HepG2 (cell line): ENCODE data around the gene TEX35. TPM values are rescaled to one million over a fixed set of nuclear protein-coding genes. Genes with fewer than 3 reads are reported as not detected.

ENCODE experiments used
- BCL6 ChIP-seq: IDR thresholded peaks from 2 replicates; pipeline ENCODE4 v1.6.1; 2016; ENCODE audit warnings: missing genetic modification reagents, missing compliant biosample characterization
- CEBPB ChIP-seq: IDR thresholded peaks from 2 replicates; pipeline ENCODE4 v1.6.1; 2011; ENCODE audit warnings: low read depth, low read length, improper control_type of control experiment, borderline replicate concordance
- ESRRA ChIP-seq: sonication (generic); formaldehyde crosslinking; IDR thresholded peaks from 2 replicates; pipeline ENCODE4 v1.5.1; 2020; ENCODE audit warnings: mild to moderate bottlenecking, low read depth, missing genetic modification reagents
- HOMEZ ChIP-seq: IDR thresholded peaks from 2 replicates; pipeline ENCODE4 v1.6.1; 2016; ENCODE audit warnings: low read depth
- HOXA3 ChIP-seq: sonication (generic); formaldehyde crosslinking; IDR thresholded peaks from 2 replicates; pipeline ENCODE4 v1.5.0; 2020; ENCODE audit warnings: missing genetic modification reagents
- XRCC5 ChIP-seq: fragments of 200-400 bp; formaldehyde crosslinking; optimal IDR thresholded peaks from 2 replicates; pipeline ENCODE3; 2017; ENCODE audit warnings: mild to moderate bottlenecking, low read length
- ZBTB33 ChIP-seq: sonication (generic); formaldehyde crosslinking; IDR thresholded peaks from 2 replicates; pipeline ENCODE4 v1.4.0; 2020; ENCODE audit warnings: missing genetic modification reagents
- ZNF749 ChIP-seq: sonication (generic); formaldehyde crosslinking; IDR thresholded peaks from 2 replicates; pipeline ENCODE4 v1.8.0; 2022; ENCODE audit warnings: mild to moderate bottlenecking, missing genetic modification reagents, moderate library complexity, borderline replicate concordance
- ZNF788 ChIP-seq: sonication (generic); formaldehyde crosslinking; IDR thresholded peaks from 2 replicates; pipeline ENCODE4 v1.5.0; 2020; ENCODE audit warnings: mild to moderate bottlenecking, missing genetic modification reagents, borderline replicate concordance
- ZNF83 ChIP-seq: sonication (generic); formaldehyde crosslinking; IDR thresholded peaks from 2 replicates; pipeline ENCODE4 v1.4.0; 2020; ENCODE audit warnings: missing genetic modification reagents, mild to moderate bottlenecking, borderline replicate concordance
- ZSCAN30 ChIP-seq: sonication (generic); formaldehyde crosslinking; IDR thresholded peaks from 2 replicates; pipeline ENCODE4 v1.5.0; 2020; ENCODE audit warnings: mild to moderate bottlenecking, missing genetic modification reagents
- polyA plus RNA-seq, 8 experiments: library from polyadenylated mRNA; depleted of rRNA in 3 of 8; stranded (reverse) in 7 of 8; unstranded in 1 of 8; fragments of >200 nt; fragmentation: Illumina TruSeq in 4 of 8; extraction: Trizol in 4 of 8; gene quantifications; 2 replicates each; pipeline versions ENCODE4 v1.2.1 to v1.2.3, GENCODE V29; 2011 to 2016; ENCODE audit warnings: low read depth in 4 of 8, missing spikeins in 1 of 8, mixed read lengths in 1 of 8; ENCODE audit not compliant: insufficient read depth in 1 of 8
- total RNA-seq, 5 experiments: library from RNA; depleted of rRNA; stranded (reverse); fragments of >200 nt; fragmentation: Illumina TruSeq; extraction: Trizol; gene quantifications; 2 replicates each; pipeline ENCODE4 v1.2.3, GENCODE V29; 2016; ENCODE audit warnings: low read depth in 1 of 5
- TF ChIP-seq, protein P1 (sequence below): sonication (generic); formaldehyde crosslinking; IDR thresholded peaks from 2 replicates; pipeline ENCODE4 v1.4.0; 2020; ENCODE audit warnings: missing genetic modification reagents
- TF ChIP-seq, protein P2 (sequence below): sonication (generic); formaldehyde crosslinking; IDR thresholded peaks from 2 replicates; pipeline ENCODE4 v1.5.0; 2020; ENCODE audit warnings: mild to moderate bottlenecking, missing genetic modification reagents, borderline replicate concordance

TEX35 gene
- total and polyA plus RNA-seq, 2 of the 13 experiments (the other 11 are each of a cell fraction or from before 2014, with no cell fraction given), result not detected

DNA sequence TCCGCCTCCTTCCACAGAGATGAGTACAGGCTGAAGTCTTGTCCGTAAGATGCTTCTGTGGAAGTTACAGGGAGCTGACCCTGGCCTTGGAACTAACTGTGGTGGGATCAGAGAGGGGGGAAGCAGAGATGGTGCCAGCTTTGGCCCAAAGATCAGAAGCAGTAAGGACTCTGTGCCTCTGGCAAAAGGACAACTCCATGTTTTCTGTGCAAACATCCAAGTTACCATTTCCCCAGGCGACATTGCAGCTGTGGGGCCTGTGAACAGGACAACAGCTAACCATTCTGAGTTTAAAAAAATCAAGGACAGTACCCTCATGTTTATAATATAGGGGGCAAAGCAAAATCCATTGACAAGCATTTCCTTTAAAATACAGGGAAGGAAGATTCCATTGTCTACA, 38.4 kb downstream of the TEX35 start (continued):
- TF ChIP-seq, protein P1, sequence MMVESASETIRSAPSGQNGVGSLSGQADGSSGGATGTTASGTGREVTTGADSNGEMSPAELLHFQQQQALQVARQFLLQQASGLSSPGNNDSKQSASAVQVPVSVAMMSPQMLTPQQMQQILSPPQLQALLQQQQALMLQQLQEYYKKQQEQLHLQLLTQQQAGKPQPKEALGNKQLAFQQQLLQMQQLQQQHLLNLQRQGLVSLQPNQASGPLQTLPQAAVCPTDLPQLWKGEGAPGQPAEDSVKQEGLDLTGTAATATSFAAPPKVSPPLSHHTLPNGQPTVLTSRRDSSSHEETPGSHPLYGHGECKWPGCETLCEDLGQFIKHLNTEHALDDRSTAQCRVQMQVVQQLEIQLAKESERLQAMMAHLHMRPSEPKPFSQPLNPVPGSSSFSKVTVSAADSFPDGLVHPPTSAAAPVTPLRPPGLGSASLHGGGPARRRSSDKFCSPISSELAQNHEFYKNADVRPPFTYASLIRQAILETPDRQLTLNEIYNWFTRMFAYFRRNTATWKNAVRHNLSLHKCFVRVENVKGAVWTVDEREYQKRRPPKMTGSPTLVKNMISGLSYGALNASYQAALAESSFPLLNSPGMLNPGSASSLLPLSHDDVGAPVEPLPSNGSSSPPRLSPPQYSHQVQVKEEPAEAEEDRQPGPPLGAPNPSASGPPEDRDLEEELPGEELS (CRISPR knock-in tag), result peak; percentile 80
- no peak for TF ChIP-seq ZNF83 (CRISPR knock-in tag)
- TF ChIP-seq ESRRA, result peak; percentile 43; the same call in 1 of the 2 replicates
- TF ChIP-seq ZBTB33, result 0 out of 2 replicates have a peak, but pooled peaks have one; percentile 16
- peak; percentile 37; the same call in 1 of the 2 replicates for TF ChIP-seq HOMEZ (CRISPR knock-in tag)
- peak; percentile 61; the same call in 1 of the 2 replicates for TF ChIP-seq CEBPB
- no peak for TF ChIP-seq ZSCAN30
- no peak for TF ChIP-seq ZNF749 (CRISPR knock-in tag)
- no peak for TF ChIP-seq XRCC5
- TF ChIP-seq ZNF788 (CRISPR knock-in tag), result no peak; the same call in 1 of the 2 replicates
- peak; percentile 42; the same call in 1 of the 2 replicates for TF ChIP-seq BCL6 (CRISPR knock-in tag)
- TF ChIP-seq HOXA3 (CRISPR knock-in tag), result peak; percentile 58
- TF ChIP-seq, protein P2, sequence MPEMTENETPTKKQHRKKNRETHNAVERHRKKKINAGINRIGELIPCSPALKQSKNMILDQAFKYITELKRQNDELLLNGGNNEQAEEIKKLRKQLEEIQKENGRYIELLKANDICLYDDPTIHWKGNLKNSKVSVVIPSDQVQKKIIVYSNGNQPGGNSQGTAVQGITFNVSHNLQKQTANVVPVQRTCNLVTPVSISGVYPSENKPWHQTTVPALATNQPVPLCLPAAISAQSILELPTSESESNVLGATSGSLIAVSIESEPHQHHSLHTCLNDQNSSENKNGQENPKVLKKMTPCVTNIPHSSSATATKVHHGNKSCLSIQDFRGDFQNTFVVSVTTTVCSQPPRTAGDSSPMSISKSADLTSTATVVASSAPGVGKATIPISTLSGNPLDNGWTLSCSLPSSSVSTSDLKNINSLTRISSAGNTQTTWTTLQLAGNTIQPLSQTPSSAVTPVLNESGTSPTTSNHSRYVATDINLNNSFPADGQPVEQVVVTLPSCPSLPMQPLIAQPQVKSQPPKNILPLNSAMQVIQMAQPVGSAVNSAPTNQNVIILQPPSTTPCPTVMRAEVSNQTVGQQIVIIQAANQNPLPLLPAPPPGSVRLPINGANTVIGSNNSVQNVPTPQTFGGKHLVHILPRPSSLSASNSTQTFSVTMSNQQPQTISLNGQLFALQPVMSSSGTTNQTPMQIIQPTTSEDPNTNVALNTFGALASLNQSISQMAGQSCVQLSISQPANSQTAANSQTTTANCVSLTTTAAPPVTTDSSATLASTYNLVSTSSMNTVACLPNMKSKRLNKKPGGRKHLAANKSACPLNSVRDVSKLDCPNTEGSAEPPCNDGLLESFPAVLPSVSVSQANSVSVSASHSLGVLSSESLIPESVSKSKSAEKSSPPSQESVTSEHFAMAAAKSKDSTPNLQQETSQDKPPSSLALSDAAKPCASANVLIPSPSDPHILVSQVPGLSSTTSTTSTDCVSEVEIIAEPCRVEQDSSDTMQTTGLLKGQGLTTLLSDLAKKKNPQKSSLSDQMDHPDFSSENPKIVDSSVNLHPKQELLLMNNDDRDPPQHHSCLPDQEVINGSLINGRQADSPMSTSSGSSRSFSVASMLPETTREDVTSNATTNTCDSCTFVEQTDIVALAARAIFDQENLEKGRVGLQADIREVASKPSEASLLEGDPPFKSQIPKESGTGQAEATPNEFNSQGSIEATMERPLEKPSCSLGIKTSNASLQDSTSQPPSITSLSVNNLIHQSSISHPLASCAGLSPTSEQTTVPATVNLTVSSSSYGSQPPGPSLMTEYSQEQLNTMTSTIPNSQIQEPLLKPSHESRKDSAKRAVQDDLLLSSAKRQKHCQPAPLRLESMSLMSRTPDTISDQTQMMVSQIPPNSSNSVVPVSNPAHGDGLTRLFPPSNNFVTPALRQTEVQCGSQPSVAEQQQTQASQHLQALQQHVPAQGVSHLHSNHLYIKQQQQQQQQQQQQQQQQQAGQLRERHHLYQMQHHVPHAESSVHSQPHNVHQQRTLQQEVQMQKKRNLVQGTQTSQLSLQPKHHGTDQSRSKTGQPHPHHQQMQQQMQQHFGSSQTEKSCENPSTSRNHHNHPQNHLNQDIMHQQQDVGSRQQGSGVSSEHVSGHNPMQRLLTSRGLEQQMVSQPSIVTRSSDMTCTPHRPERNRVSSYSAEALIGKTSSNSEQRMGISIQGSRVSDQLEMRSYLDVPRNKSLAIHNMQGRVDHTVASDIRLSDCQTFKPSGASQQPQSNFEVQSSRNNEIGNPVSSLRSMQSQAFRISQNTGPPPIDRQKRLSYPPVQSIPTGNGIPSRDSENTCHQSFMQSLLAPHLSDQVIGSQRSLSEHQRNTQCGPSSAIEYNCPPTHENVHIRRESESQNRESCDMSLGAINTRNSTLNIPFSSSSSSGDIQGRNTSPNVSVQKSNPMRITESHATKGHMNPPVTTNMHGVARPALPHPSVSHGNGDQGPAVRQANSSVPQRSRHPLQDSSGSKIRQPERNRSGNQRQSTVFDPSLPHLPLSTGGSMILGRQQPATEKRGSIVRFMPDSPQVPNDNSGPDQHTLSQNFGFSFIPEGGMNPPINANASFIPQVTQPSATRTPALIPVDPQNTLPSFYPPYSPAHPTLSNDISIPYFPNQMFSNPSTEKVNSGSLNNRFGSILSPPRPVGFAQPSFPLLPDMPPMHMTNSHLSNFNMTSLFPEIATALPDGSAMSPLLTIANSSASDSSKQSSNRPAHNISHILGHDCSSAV (CRISPR knock-in tag), result no peak
